Medulla oblongata (tissue), 1 donor: ENCODE results near the gene THRAP3.

Experiments
- DNase-seq: peaks from one replicate; pipeline ENCODE4 v3.0.0-alpha.2; 2015; ENCODE audit errors: extremely low spot score

Gene THRAP3

DNA sequence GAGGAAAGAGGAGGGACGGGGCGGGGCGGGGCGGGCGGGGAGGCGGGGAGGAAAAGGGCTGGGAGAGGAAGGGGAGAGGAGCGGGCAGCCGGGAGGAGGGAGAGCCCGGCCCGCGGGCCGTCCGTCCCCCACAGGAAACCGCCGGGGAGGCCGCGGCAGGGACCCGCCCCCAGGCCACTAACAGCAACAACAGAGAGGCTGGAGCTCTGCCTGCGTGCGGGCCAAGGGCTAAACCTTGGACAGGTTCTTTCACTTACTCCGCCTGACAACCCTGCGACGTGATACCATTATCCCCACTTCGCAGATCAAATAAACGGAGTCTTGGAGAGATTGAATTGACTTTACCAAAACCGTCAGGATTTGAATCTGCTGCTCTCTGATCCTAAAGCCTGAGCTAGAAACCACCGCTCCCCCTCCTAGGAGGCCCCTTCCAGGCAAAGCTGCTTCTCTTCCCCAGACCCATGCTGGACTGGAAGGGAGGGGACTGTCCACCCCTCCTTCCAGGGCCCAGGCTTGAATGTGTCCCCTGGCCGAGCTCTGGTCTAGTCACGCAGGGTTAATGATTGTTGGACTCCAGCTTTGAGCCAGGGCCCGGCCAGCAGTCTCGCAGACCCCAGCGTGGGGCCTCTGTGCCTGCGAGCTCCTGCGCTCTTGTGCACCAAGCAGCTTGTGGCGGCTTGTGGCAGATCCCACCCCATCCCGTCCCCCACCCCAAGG is 99.6 kb downstream of the THRAP3 start, which contains the start of gene EVA1B:
TSS of gene EVA1B (minus strand) at position 10 of the 717 bp plus-strand sequence. CDS start 608 bp downstream, outside the sequence.
- DNase-seq: peak; percentile 43

DNA sequence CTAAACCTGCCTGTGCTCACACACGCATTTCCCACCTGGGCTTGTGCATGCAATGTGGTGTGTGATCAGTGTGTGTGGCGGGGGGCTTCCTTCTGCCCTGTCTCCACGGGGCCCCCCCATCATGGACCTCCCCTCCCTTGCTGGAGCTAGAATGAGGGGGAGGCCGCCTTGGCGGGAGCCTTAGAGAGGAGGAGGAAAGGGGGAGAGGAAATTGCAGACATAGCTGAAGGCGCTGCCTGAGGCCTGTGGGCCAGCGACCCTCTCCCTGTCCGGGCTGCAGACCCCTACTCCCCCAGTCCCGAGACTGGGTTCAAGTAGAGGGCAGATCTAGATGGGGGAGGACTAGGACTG is 100.1 kb downstream of the THRAP3 start:
- no peak for DNase-seq

DNA sequence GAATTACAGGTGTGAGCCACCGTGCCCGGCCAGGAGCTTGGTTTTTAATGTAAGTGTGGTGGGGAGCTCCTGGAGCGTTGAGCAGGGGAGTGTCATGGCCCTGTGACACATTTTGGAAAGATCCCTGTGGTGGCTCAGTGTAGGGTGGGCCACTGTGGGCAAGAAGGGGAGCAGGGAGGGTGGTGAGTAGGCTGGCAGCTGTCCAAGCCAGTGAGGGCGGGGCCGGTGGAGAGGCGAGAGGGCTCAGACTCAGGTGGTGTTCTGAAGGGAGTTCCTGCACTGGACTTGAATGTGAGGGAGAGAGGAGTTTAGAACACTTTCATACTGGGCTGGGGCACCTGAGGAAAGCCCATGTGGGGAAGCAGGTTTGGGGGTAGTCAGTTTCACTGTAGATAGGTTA is 102.3 kb downstream of the THRAP3 start:
- DNase-seq: no peak

DNA sequence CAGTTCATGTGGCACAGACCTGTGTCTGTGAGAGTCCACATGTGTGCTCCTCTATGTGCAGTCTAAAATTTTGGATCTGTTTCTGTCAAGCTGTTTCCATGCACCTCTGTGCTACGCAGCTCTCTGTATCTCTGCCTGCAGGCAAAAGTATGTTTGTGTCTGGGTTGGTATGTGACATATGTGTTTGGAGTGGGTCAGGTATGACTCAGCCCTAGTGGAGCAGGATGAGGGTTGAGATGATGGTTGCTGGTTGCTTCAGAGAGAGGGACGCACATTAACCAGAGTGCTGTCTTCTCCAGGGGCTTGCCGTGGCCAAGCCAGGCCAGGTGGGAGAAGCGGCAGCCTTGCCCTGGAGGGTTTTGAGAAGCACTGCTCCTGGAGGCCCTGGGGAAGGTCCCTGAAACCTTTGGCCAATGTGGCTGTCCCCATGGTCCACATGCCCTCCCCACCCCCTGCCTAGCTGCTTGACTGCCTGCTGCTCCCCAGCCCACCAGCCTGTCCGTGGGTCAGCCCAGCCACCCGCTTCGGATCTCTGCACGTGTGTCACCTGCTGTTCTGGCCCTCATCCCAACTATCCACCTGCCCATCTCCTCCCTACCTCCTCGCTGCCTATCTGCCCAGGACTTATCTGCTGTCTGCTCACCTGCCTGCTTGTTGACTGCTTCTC is 103.3 kb downstream of the THRAP3 start:
- no peak for DNase-seq

DNA sequence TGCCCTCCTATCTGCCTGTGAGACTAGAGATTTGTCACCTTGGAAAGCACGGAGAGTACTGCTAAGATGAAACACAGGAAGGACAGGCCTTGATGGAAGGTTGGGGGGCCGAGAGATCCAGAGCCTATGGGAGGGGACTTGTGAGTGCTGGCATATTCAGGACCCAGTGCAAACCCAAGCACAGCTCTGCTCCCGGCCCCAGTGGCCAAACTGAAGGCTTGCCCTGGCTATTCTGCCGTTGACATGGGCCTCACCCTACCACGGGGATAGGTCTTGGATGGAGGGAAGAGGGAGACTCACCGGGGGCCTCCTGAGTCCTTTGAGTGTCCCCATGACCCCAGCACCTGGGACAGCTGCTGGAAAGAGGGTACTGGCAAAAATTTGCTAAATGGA is 103.8 kb downstream of the THRAP3 start:
- no peak for DNase-seq

DNA sequence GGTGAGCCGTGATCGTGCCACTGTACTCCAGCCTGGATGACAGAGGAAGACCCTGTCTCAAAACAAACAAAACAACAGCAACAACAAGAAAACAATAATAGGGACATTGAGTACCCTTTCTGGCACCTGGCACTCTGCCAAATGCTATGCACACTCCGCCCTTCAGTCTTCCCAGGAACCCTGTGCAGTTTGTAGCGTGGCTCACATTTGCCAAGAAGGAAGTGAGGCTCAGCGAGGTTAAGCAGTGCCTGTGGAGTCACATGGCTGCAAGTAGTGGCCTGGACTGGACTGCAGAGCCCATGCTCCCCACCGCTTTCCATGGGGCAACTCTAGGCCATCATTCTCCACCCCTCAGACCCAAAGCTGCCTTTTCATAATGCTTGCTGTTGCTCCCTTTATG is 104.5 kb downstream of the THRAP3 start:
- DNase-seq: peak; percentile 40

DNA sequence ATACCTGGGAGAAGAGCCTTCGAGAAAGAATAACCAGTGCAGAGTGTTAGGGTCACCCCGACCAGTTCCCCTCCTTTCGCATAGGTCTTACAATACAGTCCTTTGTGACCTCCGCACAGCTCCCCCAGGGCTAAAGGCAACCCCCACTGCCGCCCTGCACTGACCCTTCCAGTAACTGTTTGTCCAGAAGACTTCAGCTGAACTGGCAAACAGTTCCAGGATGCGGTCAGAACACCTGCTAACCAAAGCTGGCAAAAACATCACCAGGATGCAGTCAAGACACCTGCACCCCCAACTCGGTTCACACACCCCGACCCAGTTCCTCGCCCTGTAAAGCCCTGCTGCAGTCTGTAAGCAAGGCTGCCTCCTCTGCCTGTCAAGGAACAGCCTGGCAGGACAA is 105.6 kb downstream of the THRAP3 start:
- DNase-seq: no peak

DNA sequence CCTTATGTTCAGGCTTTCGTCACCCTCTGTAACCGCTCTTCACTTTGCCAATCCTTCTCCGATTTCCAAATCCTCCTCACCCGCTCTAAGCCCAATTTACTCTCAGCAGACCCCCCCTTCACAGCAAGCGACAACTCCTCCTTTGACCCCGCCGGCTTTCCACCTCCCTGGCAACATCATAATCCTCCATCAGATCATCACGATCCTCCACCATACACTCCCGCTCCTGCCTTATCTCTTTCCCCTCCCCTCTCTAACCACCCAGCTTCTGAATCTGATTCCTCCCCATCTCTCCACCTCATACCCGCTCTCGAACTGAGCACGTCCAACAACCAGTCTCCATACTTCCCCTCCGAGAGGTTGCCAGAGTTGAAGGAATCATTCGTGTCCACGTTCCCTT is 106.7 kb downstream of the THRAP3 start:
- no peak for DNase-seq

DNA sequence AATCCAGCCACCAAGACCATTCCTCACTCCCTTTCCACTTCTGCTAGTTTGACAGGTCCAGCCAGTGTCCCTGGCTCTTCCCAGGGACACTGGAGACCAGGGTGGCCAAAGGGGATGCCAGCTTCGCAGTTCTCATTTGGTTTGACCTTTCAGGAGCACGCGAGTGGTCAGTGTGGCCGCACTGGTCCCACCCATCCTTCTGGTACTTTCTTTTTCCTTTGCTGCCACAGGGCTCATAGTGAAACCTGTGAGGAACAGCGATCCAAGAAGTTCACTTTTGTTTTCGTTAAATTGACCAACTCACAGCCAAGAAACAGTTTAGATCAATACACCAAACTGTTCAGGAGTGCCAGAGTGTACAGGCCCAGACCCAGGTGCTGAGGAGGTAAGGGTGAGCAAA is 113.6 kb downstream of the THRAP3 start:
- no peak for DNase-seq

DNA sequence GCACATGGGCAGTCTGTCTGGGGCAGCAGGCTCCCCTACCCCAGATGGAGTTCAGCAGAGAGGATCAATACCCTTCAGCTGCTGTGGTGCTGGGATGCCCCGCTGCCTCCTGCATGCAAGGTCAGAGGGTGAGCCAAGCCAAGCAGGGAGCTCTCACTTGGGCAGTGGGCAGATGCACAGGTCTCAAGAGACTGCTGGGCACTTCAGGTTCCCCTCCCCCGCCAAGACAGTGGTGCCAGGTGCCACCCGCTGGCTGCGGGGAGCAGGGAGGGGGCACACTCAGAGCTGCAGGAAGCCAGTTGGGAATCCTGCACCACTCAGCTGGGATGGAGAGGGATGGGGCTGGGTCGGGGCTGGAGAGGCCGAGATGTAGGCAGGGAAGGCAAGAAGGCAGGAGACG is 115.0 kb downstream of the THRAP3 start:
- DNase-seq: no peak

DNA sequence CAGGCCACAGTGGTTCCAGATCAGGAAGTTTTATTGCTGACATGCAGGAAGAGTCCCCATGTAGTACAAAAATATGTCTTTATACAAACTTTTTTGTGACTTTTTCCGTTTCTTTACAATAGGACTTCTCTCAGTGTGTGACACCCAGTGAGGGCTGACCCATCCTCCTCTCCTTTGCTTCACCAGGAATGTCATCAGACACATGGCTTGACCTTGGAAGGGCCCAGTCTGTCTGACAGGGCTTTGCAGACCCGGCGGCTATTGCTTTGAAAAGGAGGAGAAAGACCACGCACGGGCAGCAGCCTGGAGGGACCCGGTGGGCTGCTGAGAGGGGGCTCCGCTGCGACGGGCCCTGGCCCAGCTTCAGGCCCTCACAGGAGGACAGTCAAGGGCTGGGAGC is 115.4 kb downstream of the THRAP3 start:
- DNase-seq: no peak

DNA sequence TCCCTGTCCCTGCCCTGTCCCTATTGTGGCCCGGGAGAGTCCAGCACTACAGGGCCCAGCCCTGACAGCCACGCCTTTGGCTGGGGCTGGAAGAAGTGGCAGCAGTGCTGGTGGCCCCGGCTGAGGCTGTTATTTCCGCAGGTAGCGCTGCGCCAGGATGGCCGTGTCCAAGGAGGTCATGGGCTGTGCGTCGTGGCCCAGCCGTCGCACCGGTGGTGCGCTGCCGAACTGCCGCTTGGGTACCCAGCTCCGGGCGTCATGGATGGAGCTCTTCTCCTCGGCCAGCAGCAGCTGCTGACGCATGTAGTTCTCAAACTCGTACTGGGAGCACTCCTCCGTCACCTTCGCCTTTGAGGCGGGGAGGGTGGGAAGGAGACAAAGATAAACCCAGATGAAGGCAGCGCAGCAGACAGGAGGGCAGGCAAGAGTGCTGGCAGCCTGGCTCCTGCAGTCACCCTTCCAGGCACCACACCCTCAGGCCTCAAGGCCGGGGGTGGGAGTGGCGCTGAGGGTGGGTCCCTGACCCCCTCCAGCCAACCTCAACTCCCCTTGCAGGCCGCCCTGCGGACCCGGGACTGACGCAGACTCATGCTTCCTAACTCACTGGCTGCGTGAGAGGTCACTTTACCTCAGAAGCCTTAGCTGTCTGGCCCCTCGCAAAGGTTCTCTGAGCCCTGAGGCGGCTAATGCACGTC is 117.5 kb downstream of the THRAP3 start:
- no peak for DNase-seq

DNA sequence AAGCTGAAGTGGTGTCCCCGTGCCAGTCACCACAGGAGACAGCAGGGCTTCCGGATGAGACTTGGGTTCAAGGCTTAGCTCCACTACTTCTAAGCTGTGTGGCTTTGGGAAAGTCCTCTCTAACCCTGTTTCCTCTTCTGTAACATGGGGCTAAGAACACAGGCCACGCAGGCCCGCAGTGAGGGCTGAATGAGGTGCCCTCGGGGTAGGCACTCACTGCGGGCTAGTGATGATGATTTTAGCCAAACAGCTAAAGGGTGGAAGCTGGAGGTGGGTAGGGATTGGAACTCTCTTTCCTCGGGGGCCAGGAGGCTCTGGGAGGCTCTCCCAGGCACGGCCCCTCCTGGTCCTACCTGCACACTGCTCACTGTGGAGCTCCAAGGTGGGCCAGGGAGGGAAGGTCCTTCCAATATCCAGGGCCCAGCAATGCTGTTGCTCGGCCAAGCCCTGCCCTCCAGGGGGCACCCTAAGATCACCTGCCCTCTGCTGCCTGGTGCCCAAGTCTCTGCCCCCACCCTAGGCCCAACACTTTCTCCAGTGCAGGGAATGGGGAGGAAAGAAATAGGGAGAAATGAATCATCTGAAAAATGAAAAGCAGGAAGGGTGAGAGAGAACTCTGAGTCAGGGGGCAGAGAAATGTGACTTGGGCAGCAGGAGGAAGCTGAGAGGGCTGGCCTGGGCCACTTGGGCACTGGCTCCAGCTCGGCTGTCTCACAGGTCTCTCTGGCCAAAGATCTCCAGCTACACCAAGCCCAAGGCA is 118.4 kb downstream of the THRAP3 start:
- peak; percentile 60 for DNase-seq

DNA sequence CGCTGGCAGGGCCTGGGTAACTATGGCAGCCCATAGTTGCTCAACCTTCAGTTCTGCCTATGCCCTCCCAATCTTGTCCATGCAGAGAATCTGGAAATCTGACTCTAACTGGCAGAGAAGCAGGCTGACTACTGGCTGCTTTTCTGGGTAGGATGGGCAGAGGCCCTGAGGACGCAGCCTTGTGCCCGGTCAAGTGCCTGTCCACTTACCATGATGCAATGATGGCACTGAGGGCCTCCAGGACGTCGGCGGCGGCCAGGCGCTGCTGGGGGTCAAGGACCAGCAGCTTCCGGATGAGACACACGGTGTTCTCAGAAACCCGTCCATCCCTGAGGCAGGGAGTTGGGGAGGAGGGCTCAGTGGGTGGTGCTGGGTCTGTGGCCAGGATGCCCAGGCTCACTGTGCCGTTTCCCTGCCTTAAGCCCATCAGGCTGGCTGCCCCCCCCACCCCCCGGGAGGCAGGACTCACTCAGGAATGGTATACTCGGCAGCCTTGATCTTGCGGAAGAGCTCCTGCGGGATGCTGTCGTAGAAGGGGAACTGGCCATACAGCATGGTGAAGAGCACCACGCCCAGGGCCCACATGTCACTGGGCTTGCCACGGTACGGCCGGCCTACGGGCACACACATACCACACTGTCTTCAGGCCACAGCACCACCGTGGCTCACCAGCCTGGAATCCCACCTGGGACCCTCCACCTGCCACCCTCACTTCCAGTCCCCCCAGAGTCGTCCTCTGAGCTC is 119.6 kb downstream of the THRAP3 start:
- no peak for DNase-seq

DNA sequence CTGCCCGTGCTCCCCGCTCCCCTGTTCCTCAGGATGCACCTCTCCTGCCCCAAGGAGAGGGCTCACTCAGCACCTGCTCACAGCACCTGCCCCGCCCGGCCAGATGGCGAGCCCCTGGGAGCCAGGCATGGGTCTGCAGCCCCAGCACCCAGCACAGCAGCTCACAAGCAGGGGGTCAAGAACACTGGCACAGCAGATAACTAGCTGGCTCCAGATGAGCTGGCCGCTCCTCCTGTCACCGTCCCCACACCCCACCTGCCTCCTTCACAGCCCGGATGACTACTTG is 120.1 kb downstream of the THRAP3 start:
- DNase-seq: no peak

DNA sequence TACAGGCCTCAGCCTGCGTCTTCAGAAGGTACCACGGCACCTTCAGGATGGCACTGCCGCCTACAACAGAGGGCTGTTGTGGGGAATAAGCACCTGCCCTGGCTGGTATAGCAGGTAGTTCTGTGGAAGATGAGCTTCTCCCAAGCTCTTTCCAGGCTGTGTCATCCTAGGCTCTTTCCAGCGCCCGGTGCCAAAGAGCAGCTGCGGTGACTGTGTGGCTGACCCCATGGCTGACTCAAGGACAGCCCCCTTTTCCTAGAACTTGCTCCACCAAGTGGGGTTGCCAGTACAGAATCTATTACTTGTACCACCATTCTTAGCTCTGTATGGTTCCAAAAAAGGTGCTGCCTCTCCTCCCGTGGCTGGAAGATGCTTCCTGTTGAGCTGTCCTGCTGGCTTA is 121.1 kb downstream of the THRAP3 start:
- no peak for DNase-seq

DNA sequence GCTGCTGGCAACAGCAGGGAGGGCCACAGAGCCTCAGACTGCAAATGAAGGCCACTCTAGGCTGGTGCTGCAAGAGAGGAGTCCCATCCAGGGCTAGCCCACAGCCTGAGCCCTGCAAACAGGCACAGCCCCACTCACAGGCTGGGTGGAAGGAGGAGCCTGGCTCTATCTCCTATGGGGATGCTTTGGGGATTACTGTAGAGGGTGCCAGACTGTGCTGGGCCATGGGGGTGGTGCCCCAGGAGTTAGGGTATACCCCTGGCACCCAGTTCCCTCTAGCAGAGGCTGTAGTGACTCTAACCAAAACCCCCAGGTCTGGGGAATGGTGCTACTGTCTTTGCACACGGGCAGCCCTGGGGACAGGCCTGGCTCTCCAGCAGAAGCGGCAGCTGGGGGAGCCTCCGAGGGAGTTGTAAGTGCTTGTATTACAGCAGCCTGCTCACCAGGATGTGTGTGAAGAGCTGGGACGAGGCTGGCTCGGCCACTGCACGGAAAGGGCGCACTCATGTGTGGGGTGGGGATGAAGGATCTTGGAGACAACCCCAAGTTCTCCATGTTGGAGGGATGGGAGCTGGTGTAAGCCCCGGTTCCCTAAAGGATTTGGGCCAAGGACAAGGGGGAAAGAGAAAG is 122.6 kb downstream of the THRAP3 start:
- no peak for DNase-seq

DNA sequence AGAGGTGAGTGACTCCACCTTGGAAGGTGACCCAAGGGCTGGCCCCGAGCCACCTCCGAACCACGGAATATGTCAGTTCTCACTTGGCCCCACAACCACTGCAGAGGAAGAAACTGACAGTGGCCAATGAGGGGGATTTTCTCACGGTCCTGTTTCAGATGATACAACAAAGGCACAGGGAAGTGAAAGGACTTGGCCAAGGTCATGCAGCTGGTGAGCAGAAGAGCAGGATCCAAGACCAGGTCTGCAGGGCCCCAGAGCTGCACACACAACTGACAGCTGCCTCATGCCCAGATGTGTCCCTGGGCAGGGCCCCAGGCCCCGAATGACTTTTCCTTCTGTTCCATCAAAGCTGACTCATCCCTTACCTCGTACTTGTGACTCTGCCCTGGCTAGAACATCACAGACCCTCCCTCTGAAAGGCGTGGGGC is 125.0 kb downstream of the THRAP3 start:
- no peak for DNase-seq

DNA sequence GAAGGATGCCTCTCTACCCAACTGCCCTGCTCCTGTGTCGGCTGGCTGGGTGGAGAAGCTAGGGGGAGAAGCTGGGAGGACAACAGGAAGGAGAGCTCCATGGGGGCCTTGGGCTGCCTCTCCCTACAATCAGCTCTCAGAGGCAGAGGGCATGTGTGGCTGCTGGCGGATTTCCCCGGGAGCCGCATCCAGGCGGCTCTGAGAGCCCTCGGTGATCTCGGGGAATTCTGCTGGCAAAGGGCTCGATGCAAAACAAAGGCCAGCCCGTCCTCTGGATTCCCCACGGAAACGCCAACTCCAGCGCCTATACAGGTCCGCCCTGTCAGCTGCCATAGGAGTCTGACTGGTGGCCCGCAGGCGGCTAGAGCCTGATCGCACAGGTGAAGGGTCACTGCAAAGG is 125.6 kb downstream of the THRAP3 start:
- no peak for DNase-seq

DNA sequence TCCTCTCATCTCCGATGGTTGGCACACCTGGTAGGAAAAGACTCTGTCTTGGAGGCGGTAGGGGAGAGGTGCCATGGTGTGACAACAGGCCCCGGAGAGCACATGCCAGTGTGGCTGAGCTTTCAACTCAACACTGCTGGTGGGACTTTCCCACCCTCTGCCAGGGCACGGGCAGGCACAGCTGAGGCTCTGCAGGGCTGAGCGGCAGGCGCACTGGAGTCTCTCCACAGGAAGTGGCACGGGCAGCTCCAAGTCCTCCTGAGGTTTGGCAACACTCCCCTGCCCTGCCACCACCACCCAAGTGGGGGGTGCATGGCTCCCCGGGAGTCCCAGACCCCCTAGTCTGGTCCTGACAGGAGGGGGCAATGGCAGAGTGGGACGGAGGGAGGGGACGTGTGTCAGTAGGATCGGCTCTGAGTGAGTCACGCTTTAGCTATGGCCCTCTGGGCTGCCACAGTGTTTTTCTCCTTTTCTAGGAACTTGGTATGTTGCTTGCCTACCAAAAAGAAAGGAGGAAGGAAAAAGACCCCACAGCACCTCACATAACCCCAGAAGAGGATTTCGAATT is 126.5 kb downstream of the THRAP3 start:
- DNase-seq: no peak
